IMR-90 (cell line): ENCODE data around the gene CATSPER3. TPM values are rescaled to one million over a fixed set of nuclear protein-coding genes. Genes with fewer than 3 reads are reported as not detected.

Experiments
- ATAC-seq: fragments of 200-7000 bp; cut with Tn5 transposase; 2 replicates; pipeline ENCODE4 v1.9.1; 2020; ENCODE audit warnings: low read depth, mild to moderate bottlenecking, moderate library complexity
- BruUV-seq: library from RNA; stranded (reverse); fragments of 400-500 nt; replicated peaks from 2 replicates; lab custom pipeline; 2021; lab: Mats Ljungman, UMichigan
- CTCF ChIA-PET: fragments of 300-600 bp; formaldehyde crosslinking; extraction: SDS; loops from one replicate; lab custom pipeline; 2021; ENCODE audit warnings: antibody characterized with exemption; lab: Yijun Ruan, JAX
- POLR2A ChIA-PET: fragments of 300-600 bp; sonication (Branson Sonifier 250); formaldehyde crosslinking; loops from one replicate; lab custom pipeline; 2022; ENCODE audit warnings: antibody characterized with exemption; ENCODE audit not compliant: unreplicated experiment; lab: Charles Lee
- DNase-seq: peaks from one replicate; pipeline ENCODE4 v3.0.0; 2013
- H2AFZ ChIP-seq: replicated peaks from 2 replicates; pipeline ENCODE3; 2013; ENCODE audit warnings: low read length, mild to moderate bottlenecking; ENCODE audit not compliant: poor library complexity
- H2AK5ac ChIP-seq: 2 replicates; pipeline ENCODE4 v1.6.1; 2013; ENCODE audit warnings: low read depth, low read length, inconsistent platforms
- H2AK9ac ChIP-seq: replicated peaks from 2 replicates; pipeline ENCODE3; 2013; ENCODE audit warnings: mild to moderate bottlenecking, low read depth, low read length, moderate library complexity; ENCODE audit not compliant: poor library complexity
- H2BK120ac ChIP-seq: 2 replicates; pipeline ENCODE4 v1.6.1; 2013; ENCODE audit warnings: low read depth, low read length, inconsistent platforms
- H2BK15ac ChIP-seq: 3 replicates; pipeline ENCODE4 v1.6.1; 2013; ENCODE audit warnings: low read depth, low read length, inconsistent platforms
- H2BK20ac ChIP-seq: 2 replicates; pipeline ENCODE4 v1.6.1; 2013; ENCODE audit warnings: low read depth, mild to moderate bottlenecking, inconsistent platforms, low read length, moderate library complexity
- H2BK5ac ChIP-seq: 2 replicates; pipeline ENCODE4 v1.6.1; 2013; ENCODE audit warnings: mild to moderate bottlenecking, low read depth, low read length, inconsistent platforms; ENCODE audit not compliant: poor library complexity, severe bottlenecking
- H3K14ac ChIP-seq: replicated peaks from 2 replicates; pipeline ENCODE4 v1.6.1; 2013; ENCODE audit warnings: low read depth, low read length, inconsistent platforms
- H3K18ac ChIP-seq: 2 replicates; pipeline ENCODE4 v1.6.1; 2013; ENCODE audit warnings: low read depth, low read length, control low read depth
- H3K23ac ChIP-seq: 2 replicates; pipeline ENCODE4 v1.6.1; 2013; ENCODE audit warnings: low read depth, low read length, inconsistent platforms
- H3K27ac ChIP-seq: 2 replicates; pipeline ENCODE4 v1.5.1; 2013; ENCODE audit warnings: mild to moderate bottlenecking, control low read depth, low read length; ENCODE audit not compliant: insufficient read depth
- H3K27me3 ChIP-seq: 2 replicates; pipeline ENCODE4 v1.6.1; 2013; ENCODE audit warnings: low read length; ENCODE audit not compliant: control insufficient read depth, insufficient read depth
- H3K36me3 ChIP-seq: 2 replicates; pipeline ENCODE4 v1.6.1; 2013; ENCODE audit warnings: low read length, mixed read lengths; ENCODE audit not compliant: control insufficient read depth, insufficient read depth
- H3K4ac ChIP-seq: 2 replicates; pipeline ENCODE4 v1.6.1; 2013; ENCODE audit warnings: low read depth, low read length, inconsistent platforms
- H3K4me1 ChIP-seq: 2 replicates; pipeline ENCODE4 v1.6.1; 2013; ENCODE audit warnings: low read length, mixed read lengths; ENCODE audit not compliant: control insufficient read depth, insufficient read depth
- H3K4me2 ChIP-seq: 2 replicates; pipeline ENCODE4 v1.6.1; 2013; ENCODE audit warnings: low read depth, mild to moderate bottlenecking, control low read depth, low read length, moderate library complexity
- H3K4me3 ChIP-seq: 2 replicates; pipeline ENCODE4 v1.5.1; 2013; ENCODE audit warnings: low read depth, mild to moderate bottlenecking, control low read depth, low read length, moderate library complexity; ENCODE audit not compliant: insufficient read depth
- H3K56ac ChIP-seq: 2 replicates; pipeline ENCODE4 v1.6.1; 2013; ENCODE audit warnings: low read length, inconsistent platforms; ENCODE audit not compliant: insufficient read depth; ENCODE audit errors: extremely low read depth
- H3K79me1 ChIP-seq, 2 experiments: 2 replicates each; pipeline ENCODE4 v1.6.1; 2013; ENCODE audit warnings: low read length in 2 of 2, inconsistent platforms in 1 of 2, low read depth in 1 of 2
- H3K9ac ChIP-seq: 2 replicates; pipeline ENCODE4 v1.6.1; 2013; ENCODE audit warnings: low read depth, low read length, control low read depth
- H3K9me1 ChIP-seq: 2 replicates; pipeline ENCODE4 v1.6.1; 2013; ENCODE audit warnings: low read length, inconsistent platforms; ENCODE audit not compliant: insufficient read depth
- H3K9me3 ChIP-seq: 2 replicates; pipeline ENCODE4 v1.6.1; 2013; ENCODE audit warnings: low read length; ENCODE audit not compliant: control insufficient read depth, insufficient read depth
- H4K20me1 ChIP-seq: 2 replicates; pipeline ENCODE4 v1.6.1; 2013; ENCODE audit warnings: low read length, inconsistent platforms; ENCODE audit not compliant: insufficient read depth
- H4K5ac ChIP-seq: 2 replicates; pipeline ENCODE4 v1.6.1; 2013; ENCODE audit warnings: mild to moderate bottlenecking, low read depth, low read length, control low read depth
- H4K8ac ChIP-seq, 2 experiments: 2 replicates each; pipeline ENCODE4 v1.6.1; 2013; ENCODE audit warnings: low read depth in 2 of 2, low read length in 2 of 2, control low read depth in 1 of 2, inconsistent platforms in 1 of 2
- H4K91ac ChIP-seq: 2 replicates; pipeline ENCODE4 v1.6.1; 2013; ENCODE audit warnings: low read depth, low read length, inconsistent platforms; ENCODE audit not compliant: insufficient read depth
- FOS ChIP-seq: fragments of 150-350 bp; IDR thresholded peaks from 2 replicates; pipeline ENCODE4 v1.6.1; 2016; ENCODE audit warnings: low read depth, low read length
- RFX5 ChIP-seq: IDR thresholded peaks from 2 replicates; pipeline ENCODE4 v1.8.0; 2012; ENCODE audit warnings: low read depth, mild to moderate bottlenecking, low read length, moderate library complexity
- USF2 ChIP-seq: fragments of 150-350 bp; IDR thresholded peaks from 2 replicates; pipeline ENCODE4 v1.6.1; 2017; ENCODE audit warnings: mild to moderate bottlenecking, antibody characterized with exemption, low read length, low read depth
- WGBS, 2 experiments: methylation state at CpG; one replicate each; pipeline versions ENCODE4 v1.1.5 to v1.1.7; 2013; ENCODE audit warnings: missing lambda C conversion rate in 2 of 2; ENCODE audit not compliant: insufficient read length in 1 of 2; ENCODE audit errors: extremely low coverage in 2 of 2; 5-methylcytosine and 5-hydroxymethylcytosine counted together
- dilution Hi-C: fragments of 300-500 bp; cut with HindIII; formaldehyde crosslinking; loops from one replicate; pipeline ENCODE4 v1.14.3; 2018; ENCODE audit warnings: low sequenced_read_pairs; ENCODE audit not compliant: unreplicated experiment
- in situ Hi-C: fragments of 300-500 bp; cut with MboI; formaldehyde crosslinking; loops from 3 replicates; pipeline ENCODE4 v1.14.3; 2019; ENCODE audit warnings: low sequenced_read_pairs, inconsistent platforms, mixed read lengths
- intact Hi-C: fragments of 100-400 bp; cut with micrococcal nuclease; formaldehyde crosslinking; loops from 2 replicates; pipeline ENCODE4 v1.10.0; 2022
- polyA plus RNA-seq, 3 experiments: library from polyadenylated mRNA; depleted of rRNA; stranded (reverse); fragments of >200 nt; gene quantifications; 2 replicates each; pipeline ENCODE4 v1.2.3, GENCODE V29; 2012; ENCODE audit warnings: low replicate concordance in 1 of 3
- total RNA-seq: library from RNA; depleted of rRNA; stranded (reverse); fragments of >200 nt; gene quantifications from 2 replicates; pipeline ENCODE4 v1.2.3, GENCODE V29; 2012

The CATSPER3 gene
- total and polyA plus RNA-seq, 2 of the 4 experiments (the other 2 are of a cell fraction): under 0.01 to 0.12 TPM

GRCh38 chr5:135019314-135019713, 51.6 kb downstream of the CATSPER3 start:
- Histone ChIP-seq H3K36me3 (peaks cover 8% of the 10 kb centered on the region; the same call in 1 of the 2 replicates), H2BK5ac (no peak overlapping the region), H3K4me3 (no peak overlapping the region), H3K9me1 (peaks cover 6% of the 10 kb centered on the region; the same call in 1 of the 2 replicates), H3K4ac (no peak overlapping the region; the same call in 1 of the 2 replicates), H3K9me3 (no peaks in the 10 kb centered on the region), H4K91ac (no peak overlapping the region), H3K79me1 (peaks cover 0 to 12% of the 10 kb centered on the region in 2 experiments; a peak in 3 of 4 replicates), H3K9ac (no peak overlapping the region), H3K27me3 (no peaks in the 10 kb centered on the region), H2AK9ac (no peak overlapping the region), H2BK15ac (no peak overlapping the region), H4K5ac (no peak overlapping the region), H3K23ac (no peak overlapping the region), H3K4me1 (peaks cover 4% of the 10 kb centered on the region; the same call in 1 of the 2 replicates), H3K14ac (no peak overlapping the region), H4K20me1 (peaks cover 5% of the 10 kb centered on the region), H2AFZ (no peak overlapping the region), H2BK120ac (no peak overlapping the region), H4K8ac (no peak overlapping the region), H3K4me2 (no peak overlapping the region), H3K56ac (no peak overlapping the region), H3K18ac (no peak overlapping the region; the same call in 1 of the 2 replicates), H2BK20ac (no peak overlapping the region), H3K27ac (no peak overlapping the region), H2AK5ac (no peak overlapping the region)
- dilution Hi-C loops (no loop called here), intact Hi-C loops (no loop called here), in situ Hi-C loops (loop anchor here (10.0 kb wide), 1 partner anchor 315 kb away; no protein-coding TSS in a partner anchor)
- 63% methylated on average over 1 of the region's 5 CpGs; no CpG with 5 or more reads in 1 of the 2 experiments for WGBS, 2 experiments
- ATAC-seq: no peak
- TF ChIP-seq USF2 (no peak), RFX5 (no peak), FOS (no peak)
- DNase-seq: no peak
- ChIA-PET CTCF (no interaction called here), POLR2A (interaction anchor here (0.6 kb wide), 1 partner anchor 185 kb away, joined by 3 read pairs; no protein-coding TSS in a partner anchor)
- no TSS peak for BruUV-seq
